GM21825 (cell line): ENCODE measurements around the gene TRMU.
"Not testable (repeated sequence)": the region's sequence is repeated elsewhere in the genome, so short reads cannot be mapped to it uniquely, and the experiment has no call there.

ENCODE experiments used
- ATAC-seq: cut with Tn5 transposase; IDR thresholded peaks from one replicate; pipeline ENCODE4 v1.9.1; 2021; ENCODE audit warnings: mild to moderate bottlenecking, moderate library complexity; ENCODE audit not compliant: unreplicated experiment

The TRMU gene

GRCh38 chr22:46300491-46300890 is 35.0 kb upstream of the TRMU start:
- no peak for ATAC-seq

DNA sequence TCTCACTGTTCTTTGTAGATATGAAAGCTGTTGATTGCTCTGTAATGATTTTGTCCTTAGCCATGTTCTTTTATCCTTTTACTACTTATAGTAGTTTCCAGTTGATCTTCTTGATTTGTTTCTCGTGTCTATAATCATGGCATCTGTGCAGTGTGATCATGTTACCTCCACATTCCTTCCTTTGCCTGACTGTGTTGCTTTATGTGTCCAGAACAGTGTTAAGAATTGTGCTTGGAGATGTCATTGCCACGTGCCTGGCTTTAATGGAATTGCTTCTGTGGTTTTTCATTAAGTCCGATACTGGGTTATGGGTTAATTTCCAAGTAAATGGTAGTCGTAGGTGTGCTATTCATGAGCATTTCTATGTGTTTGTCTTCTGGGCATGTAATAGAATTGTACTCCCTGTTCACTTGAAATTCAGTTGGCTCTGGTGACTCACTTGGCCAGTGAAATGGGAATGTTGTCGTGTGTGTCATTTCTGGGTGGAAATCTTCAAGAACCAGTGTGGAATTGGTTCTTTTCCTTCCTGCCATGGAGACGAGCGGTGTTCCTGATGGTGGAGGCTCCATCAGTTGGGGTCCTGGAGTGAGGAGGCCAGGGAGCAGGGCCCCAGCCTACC is 32.1 kb upstream of the TRMU start:
- ATAC-seq: no peak

- ATAC-seq: no peak
Measured at GRCh38 chr22:46308283-46308988, 27.1 kb upstream of the TRMU start.

DNA sequence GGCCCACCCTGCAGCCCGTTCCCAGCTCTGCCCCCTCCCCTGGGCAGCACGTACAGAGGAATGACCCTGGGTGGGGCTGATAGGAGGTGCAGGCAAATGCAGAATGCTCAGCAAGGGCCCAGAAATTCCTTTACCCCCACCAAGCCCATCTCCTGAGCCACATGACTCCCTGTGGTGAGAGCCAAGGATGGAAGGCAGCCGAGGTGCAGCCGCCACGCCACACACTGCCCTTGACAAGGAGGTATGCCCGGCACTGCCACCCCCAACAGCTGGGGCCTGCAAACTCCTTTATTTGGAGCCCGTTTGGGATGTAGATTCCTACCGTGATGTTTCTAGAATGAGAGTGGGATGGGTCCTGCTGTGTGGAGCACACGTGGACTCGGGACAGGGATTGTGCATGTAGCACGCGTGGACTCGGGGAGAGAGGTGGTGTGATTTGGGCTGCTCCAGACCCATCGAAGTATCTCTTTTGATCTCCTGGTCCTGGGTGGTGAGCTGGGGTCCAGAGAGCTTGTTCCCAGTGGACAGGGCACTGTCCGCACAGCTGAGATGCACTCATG is 25.9 kb upstream of the TRMU start:
- no peak for ATAC-seq

DNA sequence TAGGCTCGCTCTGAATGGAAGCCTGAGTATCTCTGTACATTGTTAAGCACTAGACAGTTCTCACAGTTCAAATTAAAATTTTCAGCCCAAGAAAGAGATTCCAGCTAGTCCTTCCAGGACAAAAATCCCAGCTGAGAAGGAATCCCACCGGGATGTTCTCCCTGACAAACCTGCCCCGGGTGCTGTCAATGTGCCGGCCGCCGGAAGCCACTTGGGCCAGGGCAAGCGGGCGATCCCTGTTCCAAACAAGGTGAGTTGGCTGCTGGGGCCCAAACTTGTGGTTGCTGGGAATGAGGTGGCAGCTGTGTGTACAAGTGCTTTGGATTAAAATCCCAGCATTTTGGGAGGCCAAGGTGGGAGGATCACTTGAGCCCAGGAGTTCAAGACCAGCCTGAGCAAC is 23.5 kb upstream of the TRMU start:
- no peak for ATAC-seq

DNA sequence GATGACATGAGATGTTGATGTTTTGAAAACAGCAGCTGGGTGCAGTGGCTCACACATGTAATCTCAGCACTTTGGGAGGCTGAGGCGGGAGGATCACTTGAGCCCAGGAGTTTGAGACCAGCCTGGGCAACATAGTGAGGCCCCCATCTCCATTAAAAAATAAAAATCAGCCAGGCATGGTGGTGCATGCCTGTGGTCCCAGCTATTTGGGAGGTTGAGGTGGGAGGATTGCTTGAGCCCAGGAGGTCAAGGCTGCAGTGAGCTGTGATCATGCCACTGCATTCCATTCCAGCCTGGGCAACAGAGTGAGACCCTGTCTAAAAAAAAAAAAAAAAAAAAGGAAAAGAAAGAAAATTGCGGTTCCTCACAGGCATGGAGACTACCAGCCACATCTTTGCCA is 22.7 kb upstream of the TRMU start:
- ATAC-seq: not testable (repeated sequence)

DNA sequence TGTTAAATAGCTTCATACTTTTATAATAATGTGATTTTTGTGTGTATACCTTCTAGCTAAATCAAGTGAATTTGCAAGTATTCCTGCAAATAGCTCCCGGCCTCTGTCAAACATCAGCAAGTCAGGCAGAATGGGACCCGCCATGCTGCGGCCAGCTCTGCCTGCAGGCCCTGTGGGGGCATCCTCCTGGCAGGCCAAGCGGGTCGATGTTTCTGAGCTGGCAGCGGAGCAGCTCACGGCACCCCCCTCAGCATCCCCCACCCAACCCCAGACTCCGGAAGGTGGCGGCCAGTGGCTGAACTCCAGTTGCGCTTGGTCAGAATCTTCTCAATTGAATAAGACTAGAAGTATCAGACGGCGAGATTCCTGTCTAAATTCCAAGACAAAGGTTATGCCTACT is 19.5 kb upstream of the TRMU start:
- ATAC-seq: no peak

DNA sequence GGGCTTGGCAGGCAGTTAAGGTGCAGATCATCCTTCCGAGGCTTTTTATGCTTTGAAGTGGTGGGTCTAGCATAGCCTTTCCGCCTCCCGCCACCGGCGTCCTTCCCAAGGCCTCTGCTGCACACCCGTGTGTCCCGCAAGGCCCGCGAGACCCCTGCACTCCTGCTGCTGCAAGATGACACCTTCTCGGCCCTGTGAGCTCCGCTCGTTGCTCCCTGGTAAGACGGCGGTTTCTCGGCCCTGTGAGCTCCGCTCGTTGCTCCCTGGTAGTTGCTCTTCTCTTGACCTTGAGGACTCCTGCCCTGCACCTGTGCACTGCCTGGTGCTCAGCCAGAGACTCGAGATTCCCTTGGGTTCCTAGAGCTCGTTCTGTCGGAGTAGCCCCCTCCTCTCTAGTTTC is 17.9 kb upstream of the TRMU start:
- ATAC-seq: no peak

- ATAC-seq: no peak
Measured at GRCh38 chr22:46318576-46318975, 16.9 kb upstream of the TRMU start.

GRCh38 chr22:46319319-46319718 is 16.2 kb upstream of the TRMU start:
- ATAC-seq: no peak

DNA sequence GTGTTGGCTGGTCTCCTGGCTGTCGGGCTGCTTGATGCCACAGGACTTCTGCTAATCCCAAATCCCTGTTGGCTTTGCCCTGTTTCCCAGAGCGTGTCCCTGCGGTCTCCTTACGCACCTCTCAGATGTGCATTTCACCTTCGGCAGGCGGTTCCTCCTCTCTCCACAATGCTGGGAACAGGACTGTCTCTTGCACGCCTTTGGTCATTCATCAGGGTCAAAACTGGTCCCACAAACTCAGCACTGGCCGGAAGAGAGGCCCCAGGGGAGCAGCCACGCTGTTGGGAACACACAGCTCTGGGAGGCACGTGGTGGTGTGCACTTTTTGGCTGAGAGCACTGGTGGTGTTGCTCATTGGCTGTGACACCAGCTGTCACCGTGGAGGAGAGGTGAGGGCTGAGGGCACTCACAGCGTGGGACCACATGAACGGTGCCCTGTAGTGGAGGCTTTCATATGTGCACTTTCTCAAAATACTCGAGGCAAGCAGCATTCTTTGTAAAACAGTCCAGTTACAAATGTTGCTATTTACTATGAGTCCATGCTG is 15.3 kb upstream of the TRMU start:
- no peak for ATAC-seq

- no peak for ATAC-seq
Measured at GRCh38 chr22:46320716-46321386, 14.7 kb upstream of the TRMU start.

DNA sequence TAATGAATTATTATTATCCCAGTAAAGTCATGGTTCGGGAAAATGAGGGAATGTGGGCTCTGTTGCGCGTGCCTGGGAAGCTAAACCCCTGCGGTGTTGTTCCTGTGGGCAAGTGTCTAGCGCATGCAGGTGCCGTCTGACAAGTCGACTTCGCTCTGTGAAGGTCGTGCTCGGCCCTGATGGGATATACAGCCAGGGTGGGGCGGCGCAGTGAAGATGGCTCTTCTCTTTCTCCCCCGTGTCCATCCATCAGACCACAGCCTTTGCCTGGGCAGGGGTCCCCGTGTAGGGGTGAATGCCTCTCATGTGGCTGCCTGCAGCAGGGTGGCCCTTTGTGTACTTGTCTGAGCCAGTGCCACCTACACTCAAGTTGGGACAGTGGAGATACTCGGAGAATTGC is 12.8 kb upstream of the TRMU start:
- no peak for ATAC-seq

DNA sequence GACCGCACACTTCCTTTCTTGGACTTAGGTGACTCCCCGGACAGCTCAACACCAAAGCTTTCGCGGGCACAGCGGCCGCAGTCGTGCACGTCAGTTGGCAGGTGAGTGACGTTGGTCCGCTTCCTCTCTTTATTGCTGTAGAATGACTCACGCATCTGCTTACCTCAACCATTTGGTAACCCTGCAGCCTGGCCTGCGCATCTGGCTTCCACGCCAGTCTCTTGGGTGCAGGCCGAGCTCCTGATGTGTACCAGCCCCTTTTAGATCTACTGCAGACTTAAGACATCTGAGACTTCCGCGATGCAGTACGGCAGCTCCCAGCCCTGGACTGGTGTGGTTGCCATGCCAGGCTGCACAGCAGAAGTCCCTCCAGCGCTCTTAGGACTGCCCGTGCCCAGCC is 12.4 kb upstream of the TRMU start:
- ATAC-seq: no peak

DNA sequence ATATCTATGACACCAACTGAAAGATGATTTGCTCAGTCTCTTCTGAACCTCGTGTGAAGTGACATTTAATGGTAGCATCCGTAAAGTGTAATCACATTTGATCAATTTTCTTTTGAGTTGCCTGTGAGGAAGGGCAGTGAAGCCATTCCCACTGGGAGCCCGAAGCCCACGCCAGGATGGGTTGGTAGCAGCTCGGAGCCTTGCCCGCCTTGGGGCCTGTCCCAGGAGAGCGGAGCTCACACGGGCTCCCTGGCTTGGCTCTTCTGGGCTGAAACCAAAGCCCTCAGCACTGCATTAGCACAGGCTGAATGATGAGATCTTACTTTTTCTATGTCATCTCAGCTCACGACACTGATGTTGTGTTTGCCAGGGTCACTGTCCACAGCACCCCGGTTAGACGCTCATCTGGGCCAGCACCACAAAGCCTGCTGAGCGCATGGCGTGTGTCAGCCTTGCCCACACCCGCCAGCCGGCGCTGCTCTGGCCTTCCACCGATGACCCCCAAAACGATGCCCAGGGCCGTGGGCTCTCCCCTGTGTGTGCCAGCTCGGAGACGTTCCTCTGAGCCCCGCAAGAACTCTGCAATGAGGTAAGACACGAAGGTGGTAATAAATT is 9.3 kb upstream of the TRMU start:
- no peak for ATAC-seq

- no peak for ATAC-seq
Measured at GRCh38 chr22:46327691-46328465, 7.6 kb upstream of the TRMU start.

DNA sequence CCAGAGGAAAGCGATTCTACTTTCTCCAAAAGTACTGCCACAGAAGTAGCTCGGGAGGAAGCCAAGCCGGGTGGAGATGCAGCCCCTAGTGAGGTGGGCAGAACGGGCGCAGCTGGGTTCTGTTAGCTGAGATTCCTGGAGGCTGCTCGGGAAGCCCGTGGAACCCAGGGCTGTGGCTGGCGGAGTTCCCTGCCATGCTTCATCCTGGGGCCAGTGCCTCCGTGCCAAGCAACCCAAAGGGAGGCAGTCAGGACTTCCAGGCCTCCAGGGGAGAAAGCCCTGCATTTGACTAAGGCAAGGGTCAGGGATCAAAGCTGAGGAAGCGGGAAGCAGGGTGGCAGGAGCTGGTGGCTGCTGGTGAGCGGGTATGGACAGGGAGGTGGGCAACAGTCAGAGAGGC is 6.7 kb upstream of the TRMU start:
- no peak for ATAC-seq

DNA sequence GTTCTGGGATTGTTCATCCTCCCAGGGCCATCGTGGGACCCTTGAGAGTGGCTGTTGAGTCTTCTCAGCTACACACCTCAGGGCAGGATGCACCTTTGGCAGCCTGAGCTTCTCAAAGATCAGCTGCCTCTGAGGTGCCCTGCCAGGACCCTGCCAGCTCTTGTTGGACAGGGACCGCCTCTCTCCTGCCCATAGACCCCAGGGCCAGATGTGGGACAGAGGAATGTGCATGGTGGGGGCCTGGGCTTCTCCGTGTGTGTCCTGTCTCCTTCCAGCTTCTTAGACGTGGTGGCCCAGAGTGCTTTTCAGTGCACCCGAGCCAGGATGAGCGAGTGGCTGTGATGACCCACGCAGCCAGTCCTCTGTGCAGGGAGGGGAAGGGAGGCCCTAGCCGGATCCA is 5.9 kb upstream of the TRMU start:
- no peak for ATAC-seq

- no peak for ATAC-seq
Measured at GRCh38 chr22:46330426-46330825, 5.1 kb upstream of the TRMU start.

DNA sequence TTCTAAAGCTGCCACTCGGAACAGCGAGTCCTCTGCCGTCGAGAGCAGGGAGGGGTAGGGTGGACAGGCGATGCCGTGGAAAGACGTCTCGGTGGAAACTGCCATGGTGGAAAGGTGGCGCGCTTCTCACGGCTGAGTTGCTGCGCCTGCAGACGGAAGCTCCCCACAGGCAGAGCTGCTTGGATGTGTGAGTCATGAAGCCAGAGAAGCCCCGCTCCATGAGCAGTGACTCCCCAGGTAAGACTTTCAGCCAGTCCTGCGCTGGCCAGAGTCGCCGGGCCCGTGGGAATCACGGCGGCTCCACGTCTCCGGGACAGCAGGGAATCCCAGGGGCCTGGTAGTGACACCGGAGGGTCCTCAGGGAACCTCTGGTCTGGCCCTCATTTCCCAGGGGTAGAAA is 4.0 kb upstream of the TRMU start:
- no peak for ATAC-seq
